Activated naive CD8-positive, alpha-beta T cell treated with anti-CD3 and anti-CD28 coated beads, Interleukin-2, amount 50 U/mL, for 24 hours (primary cell): ENCODE data around the gene GRM5.
A peak's percentile ranks its signal among the peaks of the same experiment; 100 is the strongest.
"Not testable (repeated sequence)": the region's sequence is repeated elsewhere in the genome, so short reads cannot be mapped to it uniquely, and the experiment has no call there.

Experiments used
- ATAC-seq: fragments of 150-1000 bp; cut with Tn5 transposase; one replicate; pipeline ENCODE4 v1.10.0; 2021
- DNase-seq: peaks from one replicate; pipeline ENCODE4 v3.0.0; 2021
- H3K27ac Mint-ChIP-seq: one replicate; pipeline ENCODE4 v1.8.0; 2021; ENCODE audit warnings: mild to moderate bottlenecking, mixed read lengths
- H3K27me3 Mint-ChIP-seq: one replicate; pipeline ENCODE4 v1.8.0; 2021; ENCODE audit warnings: mixed read lengths
- H3K36me3 Mint-ChIP-seq: one replicate; pipeline ENCODE4 v1.8.0; 2021; ENCODE audit warnings: low read depth, mixed read lengths
- H3K4me1 Mint-ChIP-seq: one replicate; pipeline ENCODE4 v1.8.0; 2021; ENCODE audit warnings: mixed read lengths
- H3K4me3 Mint-ChIP-seq: one replicate; pipeline ENCODE4 v1.8.0; 2021; ENCODE audit warnings: mild to moderate bottlenecking, moderate library complexity, mixed read lengths
- H3K9me3 Mint-ChIP-seq: one replicate; pipeline ENCODE4 v1.8.0; 2021; ENCODE audit warnings: mixed read lengths

GRM5 gene

GRCh38 chr11:88917065-88917464 is 148.7 kb downstream of the GRM5 start:
- not testable (repeated sequence) for H3K4me3 Mint-ChIP-seq

GRCh38 chr11:88909500-88909899 is 156.3 kb downstream of the GRM5 start:
- ATAC-seq (no peak), DNase-seq (no peak)
- Mint-ChIP-seq H3K27me3 (no peaks in the 10 kb centered on the region), H3K4me3 (no peak overlapping the region), H3K36me3 (no peaks in the 10 kb centered on the region), H3K4me1 (no peaks in the 10 kb centered on the region), H3K27ac (no peak overlapping the region), H3K9me3 (no peaks in the 10 kb centered on the region)

More at GRCh38 chr11:88917065-88917464, 148.7 kb downstream of the GRM5 start:
- ATAC-seq, H3K27me3 Mint-ChIP-seq, DNase-seq, H3K9me3 Mint-ChIP-seq, H3K4me1 Mint-ChIP-seq, H3K36me3 Mint-ChIP-seq, H3K27ac Mint-ChIP-seq: not testable (repeated sequence)

- not testable (repeated sequence) for H3K4me1 Mint-ChIP-seq, H3K36me3 Mint-ChIP-seq, DNase-seq, H3K27ac Mint-ChIP-seq, H3K4me3 Mint-ChIP-seq, ATAC-seq, H3K27me3 Mint-ChIP-seq, H3K9me3 Mint-ChIP-seq
These were observed 164.3 kb downstream of the GRM5 start for GRCh38 chr11:88901436-88901835.

GRCh38 chr11:88888855-88889254 is 176.9 kb downstream of the GRM5 start:
- not testable (repeated sequence) for H3K4me1 Mint-ChIP-seq, H3K27me3 Mint-ChIP-seq, H3K4me3 Mint-ChIP-seq, DNase-seq, H3K36me3 Mint-ChIP-seq, H3K27ac Mint-ChIP-seq, ATAC-seq
- peaks cover 31% of the 10 kb centered on the region for H3K9me3 Mint-ChIP-seq

GRCh38 chr11:88886796-88887195 is 179.0 kb downstream of the GRM5 start:
- Mint-ChIP-seq H3K36me3 (peaks cover 3% of the 10 kb centered on the region), H3K4me1 (no peaks in the 10 kb centered on the region), H3K27ac (no peak overlapping the region), H3K4me3 (no peak overlapping the region), H3K9me3 (peaks cover 38% of the 10 kb centered on the region), H3K27me3 (no peaks in the 10 kb centered on the region)
- ATAC-seq, result no peak
- peak; percentile 5 for DNase-seq

- not testable (repeated sequence) for H3K4me1 Mint-ChIP-seq, H3K27ac Mint-ChIP-seq, DNase-seq, ATAC-seq, H3K36me3 Mint-ChIP-seq, H3K4me3 Mint-ChIP-seq, H3K27me3 Mint-ChIP-seq
- H3K9me3 Mint-ChIP-seq, result peaks cover 38% of the 10 kb centered on the region
These were observed 183.0 kb downstream of the GRM5 start for GRCh38 chr11:88882800-88883199.

GRCh38 chr11:88861618-88862017 is 204.2 kb downstream of the GRM5 start:
- no peak for ATAC-seq
- Mint-ChIP-seq H3K36me3 (no peaks in the 10 kb centered on the region), H3K4me1 (no peaks in the 10 kb centered on the region), H3K4me3 (no peak overlapping the region), H3K27me3 (no peaks in the 10 kb centered on the region), H3K27ac (no peak overlapping the region), H3K9me3 (no peaks in the 10 kb centered on the region)
- no peak for DNase-seq

GRCh38 chr11:88860431-88860830 is 205.4 kb downstream of the GRM5 start:
- not testable (repeated sequence) for H3K27ac Mint-ChIP-seq, H3K27me3 Mint-ChIP-seq, H3K4me1 Mint-ChIP-seq, ATAC-seq, H3K36me3 Mint-ChIP-seq, H3K4me3 Mint-ChIP-seq, H3K9me3 Mint-ChIP-seq, DNase-seq

GRCh38 chr11:88853963-88854362 is 211.8 kb downstream of the GRM5 start:
- ATAC-seq, H3K4me3 Mint-ChIP-seq, DNase-seq, H3K27ac Mint-ChIP-seq, H3K27me3 Mint-ChIP-seq, H3K36me3 Mint-ChIP-seq, H3K9me3 Mint-ChIP-seq, H3K4me1 Mint-ChIP-seq: not testable (repeated sequence)

GRCh38 chr11:88851547-88851946 is 214.2 kb downstream of the GRM5 start:
- not testable (repeated sequence) for ATAC-seq, DNase-seq, H3K4me1 Mint-ChIP-seq, H3K9me3 Mint-ChIP-seq, H3K27ac Mint-ChIP-seq, H3K4me3 Mint-ChIP-seq, H3K36me3 Mint-ChIP-seq, H3K27me3 Mint-ChIP-seq

- H3K9me3 Mint-ChIP-seq, ATAC-seq, H3K27me3 Mint-ChIP-seq, H3K4me3 Mint-ChIP-seq, DNase-seq, H3K36me3 Mint-ChIP-seq, H3K27ac Mint-ChIP-seq: not testable (repeated sequence)
- peaks cover 11% of the 10 kb centered on the region for H3K4me1 Mint-ChIP-seq
These were observed 216.0 kb downstream of the GRM5 start for GRCh38 chr11:88849773-88850172.

GRCh38 chr11:88849368-88849767 is 216.4 kb downstream of the GRM5 start:
- Mint-ChIP-seq H3K27me3 (no peaks in the 10 kb centered on the region), H3K9me3 (no peaks in the 10 kb centered on the region), H3K36me3 (no peaks in the 10 kb centered on the region), H3K27ac (no peak overlapping the region), H3K4me1 (peaks cover 15% of the 10 kb centered on the region), H3K4me3 (no peak overlapping the region)
- DNase-seq (no peak), ATAC-seq (no peak)

- H3K9me3 Mint-ChIP-seq, H3K27me3 Mint-ChIP-seq, H3K27ac Mint-ChIP-seq, H3K4me3 Mint-ChIP-seq, H3K36me3 Mint-ChIP-seq, ATAC-seq, DNase-seq: not testable (repeated sequence)
- H3K4me1 Mint-ChIP-seq, result peaks cover 34% of the 10 kb centered on the region
These were observed 219.5 kb downstream of the GRM5 start for GRCh38 chr11:88846266-88846665.

GRCh38 chr11:88844941-88845340 is 220.8 kb downstream of the GRM5 start:
- not testable (repeated sequence) for H3K27ac Mint-ChIP-seq, DNase-seq, H3K4me3 Mint-ChIP-seq, H3K36me3 Mint-ChIP-seq, ATAC-seq, H3K27me3 Mint-ChIP-seq
- Mint-ChIP-seq H3K9me3 (peaks cover 10% of the 10 kb centered on the region), H3K4me1 (peaks cover 38% of the 10 kb centered on the region)

- peaks cover 10% of the 10 kb centered on the region for H3K9me3 Mint-ChIP-seq
- peaks cover 38% of the 10 kb centered on the region for H3K4me1 Mint-ChIP-seq
- H3K27me3 Mint-ChIP-seq, DNase-seq, H3K36me3 Mint-ChIP-seq, H3K4me3 Mint-ChIP-seq: not testable (repeated sequence)
- H3K27ac Mint-ChIP-seq, result peak overlapping the region; percentile 73
- peak; percentile 49 for ATAC-seq
These were observed 221.9 kb downstream of the GRM5 start for GRCh38 chr11:88843766-88844426.

GRCh38 chr11:88838139-88838538 is 227.6 kb downstream of the GRM5 start:
- H3K27ac Mint-ChIP-seq, H3K36me3 Mint-ChIP-seq, DNase-seq, ATAC-seq, H3K27me3 Mint-ChIP-seq, H3K4me3 Mint-ChIP-seq: not testable (repeated sequence)
- Mint-ChIP-seq H3K9me3 (peaks cover 10% of the 10 kb centered on the region), H3K4me1 (peaks cover 19% of the 10 kb centered on the region)
